HEK293 (cell line): Measurements from ENCODE around the gene SURF2.
"Not testable (repeated sequence)": the region's sequence is repeated elsewhere in the genome, so short reads cannot be mapped to it uniquely, and the experiment has no call there.

ENCODE experiments used
- YY1 ChIP-seq: fragments of 450-650 bp; formaldehyde crosslinking; IDR thresholded peaks from 2 replicates; pipeline ENCODE4 v1.5.1; 2018; ENCODE audit warnings: missing biosample characterization, missing genetic modification characterization
- ZNF132 ChIP-seq: fragments of 450-650 bp; formaldehyde crosslinking; IDR thresholded peaks from 2 replicates; pipeline ENCODE4 v1.5.1; 2017; ENCODE audit warnings: missing biosample characterization, missing genetic modification characterization, borderline replicate concordance
- ZNF558 ChIP-seq: fragments of 450-650 bp; formaldehyde crosslinking; IDR thresholded peaks from 2 replicates; pipeline ENCODE4 v1.5.1; 2016; ENCODE audit warnings: missing biosample characterization, missing genetic modification characterization
- ZNF626 ChIP-seq: fragments of 450-650 bp; sonication (Bioruptor Pico); formaldehyde crosslinking; IDR thresholded peaks from 2 replicates; pipeline ENCODE4 v1.5.1; 2018; ENCODE audit warnings: missing biosample characterization, missing genetic modification characterization, inconsistent platforms
- TF ChIP-seq, protein P1 (sequence below): fragments of 450-650 bp; formaldehyde crosslinking; IDR thresholded peaks from 2 replicates; pipeline ENCODE4 v1.5.1; 2016; ENCODE audit warnings: missing biosample characterization, missing genetic modification characterization
- TF ChIP-seq, protein P2 (sequence below): fragments of 450-650 bp; formaldehyde crosslinking; IDR thresholded peaks from 2 replicates; pipeline ENCODE4 v1.5.1; 2016; ENCODE audit warnings: missing biosample characterization, missing genetic modification characterization
- TF ChIP-seq, protein P3 (sequence below): fragments of 450-650 bp; formaldehyde crosslinking; IDR thresholded peaks from 2 replicates; pipeline ENCODE4 v1.5.1; 2016; ENCODE audit warnings: missing biosample characterization, missing genetic modification characterization
- TF ChIP-seq, protein P4 (sequence below): fragments of 450-650 bp; formaldehyde crosslinking; optimal IDR thresholded peaks from 2 replicates; pipeline ENCODE3; 2016; ENCODE audit warnings: missing biosample characterization, mild to moderate bottlenecking, missing genetic modification characterization
- TF ChIP-seq, protein P5 (sequence below): fragments of 450-650 bp; formaldehyde crosslinking; IDR thresholded peaks from 2 replicates; pipeline ENCODE4 v1.5.1; 2016; ENCODE audit warnings: missing biosample characterization, missing genetic modification characterization

DNA sequence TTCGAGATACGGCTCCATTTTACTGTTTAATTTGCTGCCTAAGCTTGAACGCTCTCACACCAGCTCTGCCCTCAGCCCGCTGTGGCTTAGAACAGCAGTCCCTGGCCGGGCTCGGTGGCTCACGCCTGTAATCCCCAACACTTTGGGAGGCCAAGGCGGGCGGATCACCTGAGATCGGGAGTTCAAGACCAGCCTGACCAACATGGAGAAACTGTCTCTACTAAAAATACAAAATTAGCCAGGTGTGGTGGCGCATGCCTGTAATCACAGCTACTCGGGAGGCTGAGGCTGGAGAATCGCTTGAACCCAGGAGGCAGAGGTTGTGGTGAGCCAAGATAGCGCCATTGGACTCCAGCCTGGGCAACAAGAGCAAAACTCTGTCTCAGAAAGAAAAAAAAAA lies 20.9 kb downstream of the SURF2 start:
- TF ChIP-seq, protein P1, sequence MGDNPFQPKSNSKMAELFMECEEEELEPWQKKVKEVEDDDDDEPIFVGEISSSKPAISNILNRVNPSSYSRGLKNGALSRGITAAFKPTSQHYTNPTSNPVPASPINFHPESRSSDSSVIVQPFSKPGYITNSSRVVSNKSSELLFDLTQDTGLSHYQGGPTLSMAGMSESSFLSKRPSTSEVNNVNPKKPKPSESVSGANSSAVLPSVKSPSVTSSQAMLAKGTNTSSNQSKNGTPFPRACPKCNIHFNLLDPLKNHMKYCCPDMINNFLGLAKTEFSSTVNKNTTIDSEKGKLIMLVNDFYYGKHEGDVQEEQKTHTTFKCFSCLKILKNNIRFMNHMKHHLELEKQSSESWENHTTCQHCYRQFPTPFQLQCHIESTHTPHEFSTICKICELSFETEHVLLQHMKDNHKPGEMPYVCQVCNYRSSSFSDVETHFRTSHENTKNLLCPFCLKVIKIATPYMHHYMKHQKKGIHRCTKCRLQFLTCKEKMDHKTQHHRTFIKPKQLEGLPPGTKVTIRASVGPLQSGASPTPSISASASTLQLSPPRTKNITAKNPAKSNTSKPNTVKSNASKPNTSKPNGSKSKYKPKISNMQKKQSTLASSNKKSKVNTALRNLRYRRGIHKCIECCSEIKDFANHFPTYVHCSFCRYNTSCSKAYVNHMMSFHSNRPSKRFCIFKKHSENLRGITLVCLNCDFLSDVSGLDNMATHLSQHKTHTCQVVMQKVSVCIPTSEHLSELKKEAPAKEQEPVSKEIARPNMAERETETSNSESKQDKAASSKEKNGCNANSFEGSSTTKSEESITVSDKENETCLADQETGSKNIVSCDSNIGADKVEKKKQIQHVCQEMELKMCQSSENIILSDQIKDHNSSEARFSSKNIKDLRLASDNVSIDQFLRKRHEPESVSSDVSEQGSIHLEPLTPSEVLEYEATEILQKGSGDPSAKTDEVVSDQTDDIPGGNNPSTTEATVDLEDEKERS (tag by site-specific recombination) = not testable (repeated sequence)
- TF ChIP-seq, protein P2, sequence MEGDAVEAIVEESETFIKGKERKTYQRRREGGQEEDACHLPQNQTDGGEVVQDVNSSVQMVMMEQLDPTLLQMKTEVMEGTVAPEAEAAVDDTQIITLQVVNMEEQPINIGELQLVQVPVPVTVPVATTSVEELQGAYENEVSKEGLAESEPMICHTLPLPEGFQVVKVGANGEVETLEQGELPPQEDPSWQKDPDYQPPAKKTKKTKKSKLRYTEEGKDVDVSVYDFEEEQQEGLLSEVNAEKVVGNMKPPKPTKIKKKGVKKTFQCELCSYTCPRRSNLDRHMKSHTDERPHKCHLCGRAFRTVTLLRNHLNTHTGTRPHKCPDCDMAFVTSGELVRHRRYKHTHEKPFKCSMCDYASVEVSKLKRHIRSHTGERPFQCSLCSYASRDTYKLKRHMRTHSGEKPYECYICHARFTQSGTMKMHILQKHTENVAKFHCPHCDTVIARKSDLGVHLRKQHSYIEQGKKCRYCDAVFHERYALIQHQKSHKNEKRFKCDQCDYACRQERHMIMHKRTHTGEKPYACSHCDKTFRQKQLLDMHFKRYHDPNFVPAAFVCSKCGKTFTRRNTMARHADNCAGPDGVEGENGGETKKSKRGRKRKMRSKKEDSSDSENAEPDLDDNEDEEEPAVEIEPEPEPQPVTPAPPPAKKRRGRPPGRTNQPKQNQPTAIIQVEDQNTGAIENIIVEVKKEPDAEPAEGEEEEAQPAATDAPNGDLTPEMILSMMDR (tag by site-specific recombination) = not testable (repeated sequence)
- TF ChIP-seq YY1 (tag by site-specific recombination); ZNF132 (tag by site-specific recombination); ZNF558; ZNF626: not testable (repeated sequence)
- TF ChIP-seq, protein P3, sequence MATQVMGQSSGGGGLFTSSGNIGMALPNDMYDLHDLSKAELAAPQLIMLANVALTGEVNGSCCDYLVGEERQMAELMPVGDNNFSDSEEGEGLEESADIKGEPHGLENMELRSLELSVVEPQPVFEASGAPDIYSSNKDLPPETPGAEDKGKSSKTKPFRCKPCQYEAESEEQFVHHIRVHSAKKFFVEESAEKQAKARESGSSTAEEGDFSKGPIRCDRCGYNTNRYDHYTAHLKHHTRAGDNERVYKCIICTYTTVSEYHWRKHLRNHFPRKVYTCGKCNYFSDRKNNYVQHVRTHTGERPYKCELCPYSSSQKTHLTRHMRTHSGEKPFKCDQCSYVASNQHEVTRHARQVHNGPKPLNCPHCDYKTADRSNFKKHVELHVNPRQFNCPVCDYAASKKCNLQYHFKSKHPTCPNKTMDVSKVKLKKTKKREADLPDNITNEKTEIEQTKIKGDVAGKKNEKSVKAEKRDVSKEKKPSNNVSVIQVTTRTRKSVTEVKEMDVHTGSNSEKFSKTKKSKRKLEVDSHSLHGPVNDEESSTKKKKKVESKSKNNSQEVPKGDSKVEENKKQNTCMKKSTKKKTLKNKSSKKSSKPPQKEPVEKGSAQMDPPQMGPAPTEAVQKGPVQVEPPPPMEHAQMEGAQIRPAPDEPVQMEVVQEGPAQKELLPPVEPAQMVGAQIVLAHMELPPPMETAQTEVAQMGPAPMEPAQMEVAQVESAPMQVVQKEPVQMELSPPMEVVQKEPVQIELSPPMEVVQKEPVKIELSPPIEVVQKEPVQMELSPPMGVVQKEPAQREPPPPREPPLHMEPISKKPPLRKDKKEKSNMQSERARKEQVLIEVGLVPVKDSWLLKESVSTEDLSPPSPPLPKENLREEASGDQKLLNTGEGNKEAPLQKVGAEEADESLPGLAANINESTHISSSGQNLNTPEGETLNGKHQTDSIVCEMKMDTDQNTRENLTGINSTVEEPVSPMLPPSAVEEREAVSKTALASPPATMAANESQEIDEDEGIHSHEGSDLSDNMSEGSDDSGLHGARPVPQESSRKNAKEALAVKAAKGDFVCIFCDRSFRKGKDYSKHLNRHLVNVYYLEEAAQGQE (tag by site-specific recombination) = not testable (repeated sequence)
- TF ChIP-seq, protein P4, sequence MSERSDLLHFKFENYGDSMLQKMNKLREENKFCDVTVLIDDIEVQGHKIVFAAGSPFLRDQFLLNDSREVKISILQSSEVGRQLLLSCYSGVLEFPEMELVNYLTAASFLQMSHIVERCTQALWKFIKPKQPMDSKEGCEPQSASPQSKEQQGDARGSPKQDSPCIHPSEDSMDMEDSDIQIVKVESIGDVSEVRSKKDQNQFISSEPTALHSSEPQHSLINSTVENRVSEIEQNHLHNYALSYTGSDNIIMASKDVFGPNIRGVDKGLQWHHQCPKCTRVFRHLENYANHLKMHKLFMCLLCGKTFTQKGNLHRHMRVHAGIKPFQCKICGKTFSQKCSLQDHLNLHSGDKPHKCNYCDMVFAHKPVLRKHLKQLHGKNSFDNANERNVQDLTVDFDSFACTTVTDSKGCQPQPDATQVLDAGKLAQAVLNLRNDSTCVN (tag by site-specific recombination) = not testable (repeated sequence)
- TF ChIP-seq, protein P5, sequence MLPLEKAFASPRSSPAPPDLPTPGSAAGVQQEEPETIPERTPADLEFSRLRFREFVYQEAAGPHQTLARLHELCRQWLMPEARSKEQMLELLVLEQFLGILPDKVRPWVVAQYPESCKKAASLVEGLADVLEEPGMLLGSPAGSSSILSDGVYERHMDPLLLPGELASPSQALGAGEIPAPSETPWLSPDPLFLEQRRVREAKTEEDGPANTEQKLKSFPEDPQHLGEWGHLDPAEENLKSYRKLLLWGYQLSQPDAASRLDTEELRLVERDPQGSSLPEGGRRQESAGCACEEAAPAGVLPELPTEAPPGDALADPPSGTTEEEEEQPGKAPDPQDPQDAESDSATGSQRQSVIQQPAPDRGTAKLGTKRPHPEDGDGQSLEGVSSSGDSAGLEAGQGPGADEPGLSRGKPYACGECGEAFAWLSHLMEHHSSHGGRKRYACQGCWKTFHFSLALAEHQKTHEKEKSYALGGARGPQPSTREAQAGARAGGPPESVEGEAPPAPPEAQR = not testable (repeated sequence)
